A549 (cell line): ENCODE results near the gene FANCB.

Experiments used
- BHLHE40 ChIP-seq: IDR thresholded peaks from 2 replicates; pipeline ENCODE4 v1.6.1; 2012; ENCODE audit warnings: low read depth, low read length, inconsistent platforms
- NFE2L2 ChIP-seq: fragments of 150-350 bp; conservative IDR thresholded peaks from 2 replicates; pipeline ENCODE4 v1.6.1; 2014; ENCODE audit warnings: low read length
- POLR2A ChIP-seq: IDR thresholded peaks from 2 replicates; pipeline ENCODE4 v1.6.1; 2012; ENCODE audit warnings: mild to moderate bottlenecking, low read length
- POLR2AphosphoS2 ChIP-seq: conservative IDR thresholded peaks from 2 replicates; pipeline ENCODE4 v1.6.1; 2012; ENCODE audit warnings: low read length, improper control_type of control experiment, inconsistent platforms
- RNF2 ChIP-seq: fragments of 200-600 bp; sonication (generic); IDR thresholded peaks from 2 replicates; pipeline ENCODE4 v1.6.1; 2016; ENCODE audit warnings: low read depth, mild to moderate bottlenecking, antibody characterized with exemption, moderate library complexity, borderline replicate concordance
- TF ChIP-seq, protein P1 (sequence below): fragments of >200 bp; sonication (Bioruptor Twin); formaldehyde crosslinking; IDR thresholded peaks from 3 replicates; pipeline ENCODE4 v1.5.1; 2016

GRCh38 chrX:14832586-14832985 lies 40.3 kb downstream of the FANCB start:
- no peak for TF ChIP-seq POLR2A
- TF ChIP-seq, protein P1, sequence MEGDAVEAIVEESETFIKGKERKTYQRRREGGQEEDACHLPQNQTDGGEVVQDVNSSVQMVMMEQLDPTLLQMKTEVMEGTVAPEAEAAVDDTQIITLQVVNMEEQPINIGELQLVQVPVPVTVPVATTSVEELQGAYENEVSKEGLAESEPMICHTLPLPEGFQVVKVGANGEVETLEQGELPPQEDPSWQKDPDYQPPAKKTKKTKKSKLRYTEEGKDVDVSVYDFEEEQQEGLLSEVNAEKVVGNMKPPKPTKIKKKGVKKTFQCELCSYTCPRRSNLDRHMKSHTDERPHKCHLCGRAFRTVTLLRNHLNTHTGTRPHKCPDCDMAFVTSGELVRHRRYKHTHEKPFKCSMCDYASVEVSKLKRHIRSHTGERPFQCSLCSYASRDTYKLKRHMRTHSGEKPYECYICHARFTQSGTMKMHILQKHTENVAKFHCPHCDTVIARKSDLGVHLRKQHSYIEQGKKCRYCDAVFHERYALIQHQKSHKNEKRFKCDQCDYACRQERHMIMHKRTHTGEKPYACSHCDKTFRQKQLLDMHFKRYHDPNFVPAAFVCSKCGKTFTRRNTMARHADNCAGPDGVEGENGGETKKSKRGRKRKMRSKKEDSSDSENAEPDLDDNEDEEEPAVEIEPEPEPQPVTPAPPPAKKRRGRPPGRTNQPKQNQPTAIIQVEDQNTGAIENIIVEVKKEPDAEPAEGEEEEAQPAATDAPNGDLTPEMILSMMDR = no peak
- TF ChIP-seq BHLHE40 = no peak
- TF ChIP-seq POLR2AphosphoS2 = no peak
- no peak for TF ChIP-seq RNF2
- no peak for TF ChIP-seq NFE2L2
